IMR-90 (cell line): ENCODE data around the gene FRAS1. TPM values are rescaled to one million over a fixed set of nuclear protein-coding genes. Genes with fewer than 3 reads are reported as not detected.

ENCODE experiments used
- ATAC-seq: fragments of 200-7000 bp; cut with Tn5 transposase; 2 replicates; pipeline ENCODE4 v1.9.1; 2020; ENCODE audit warnings: low read depth, mild to moderate bottlenecking, moderate library complexity
- BruUV-seq: library from RNA; stranded (reverse); fragments of 400-500 nt; replicated peaks from 2 replicates; lab custom pipeline; 2021; lab: Mats Ljungman, UMichigan
- CTCF ChIA-PET: fragments of 300-600 bp; formaldehyde crosslinking; extraction: SDS; loops from one replicate; lab custom pipeline; 2021; ENCODE audit warnings: antibody characterized with exemption; lab: Yijun Ruan, JAX
- POLR2A ChIA-PET: fragments of 300-600 bp; sonication (Branson Sonifier 250); formaldehyde crosslinking; loops from one replicate; lab custom pipeline; 2022; ENCODE audit warnings: antibody characterized with exemption; ENCODE audit not compliant: unreplicated experiment; lab: Charles Lee
- DNase-seq: peaks from one replicate; pipeline ENCODE4 v3.0.0; 2013
- H2AFZ ChIP-seq: replicated peaks from 2 replicates; pipeline ENCODE3; 2013; ENCODE audit warnings: low read length, mild to moderate bottlenecking; ENCODE audit not compliant: poor library complexity
- H2AK5ac ChIP-seq: 2 replicates; pipeline ENCODE4 v1.6.1; 2013; ENCODE audit warnings: low read depth, low read length, inconsistent platforms
- H2AK9ac ChIP-seq: replicated peaks from 2 replicates; pipeline ENCODE3; 2013; ENCODE audit warnings: mild to moderate bottlenecking, low read depth, low read length, moderate library complexity; ENCODE audit not compliant: poor library complexity
- H2BK120ac ChIP-seq: 2 replicates; pipeline ENCODE4 v1.6.1; 2013; ENCODE audit warnings: low read depth, low read length, inconsistent platforms
- H2BK15ac ChIP-seq: 3 replicates; pipeline ENCODE4 v1.6.1; 2013; ENCODE audit warnings: low read depth, low read length, inconsistent platforms
- H2BK20ac ChIP-seq: 2 replicates; pipeline ENCODE4 v1.6.1; 2013; ENCODE audit warnings: low read depth, mild to moderate bottlenecking, inconsistent platforms, low read length, moderate library complexity
- H2BK5ac ChIP-seq: 2 replicates; pipeline ENCODE4 v1.6.1; 2013; ENCODE audit warnings: mild to moderate bottlenecking, low read depth, low read length, inconsistent platforms; ENCODE audit not compliant: poor library complexity, severe bottlenecking
- H3K14ac ChIP-seq: replicated peaks from 2 replicates; pipeline ENCODE4 v1.6.1; 2013; ENCODE audit warnings: low read depth, low read length, inconsistent platforms
- H3K18ac ChIP-seq: 2 replicates; pipeline ENCODE4 v1.6.1; 2013; ENCODE audit warnings: low read depth, low read length, control low read depth
- H3K23ac ChIP-seq: 2 replicates; pipeline ENCODE4 v1.6.1; 2013; ENCODE audit warnings: low read depth, low read length, inconsistent platforms
- H3K27ac ChIP-seq: 2 replicates; pipeline ENCODE4 v1.5.1; 2013; ENCODE audit warnings: mild to moderate bottlenecking, control low read depth, low read length; ENCODE audit not compliant: insufficient read depth
- H3K27me3 ChIP-seq: 2 replicates; pipeline ENCODE4 v1.6.1; 2013; ENCODE audit warnings: low read length; ENCODE audit not compliant: control insufficient read depth, insufficient read depth
- H3K36me3 ChIP-seq: 2 replicates; pipeline ENCODE4 v1.6.1; 2013; ENCODE audit warnings: low read length, mixed read lengths; ENCODE audit not compliant: control insufficient read depth, insufficient read depth
- H3K4ac ChIP-seq: 2 replicates; pipeline ENCODE4 v1.6.1; 2013; ENCODE audit warnings: low read depth, low read length, inconsistent platforms
- H3K4me1 ChIP-seq: 2 replicates; pipeline ENCODE4 v1.6.1; 2013; ENCODE audit warnings: low read length, mixed read lengths; ENCODE audit not compliant: control insufficient read depth, insufficient read depth
- H3K4me2 ChIP-seq: 2 replicates; pipeline ENCODE4 v1.6.1; 2013; ENCODE audit warnings: low read depth, mild to moderate bottlenecking, control low read depth, low read length, moderate library complexity
- H3K4me3 ChIP-seq: 2 replicates; pipeline ENCODE4 v1.5.1; 2013; ENCODE audit warnings: low read depth, mild to moderate bottlenecking, control low read depth, low read length, moderate library complexity; ENCODE audit not compliant: insufficient read depth
- H3K56ac ChIP-seq: 2 replicates; pipeline ENCODE4 v1.6.1; 2013; ENCODE audit warnings: low read length, inconsistent platforms; ENCODE audit not compliant: insufficient read depth; ENCODE audit errors: extremely low read depth
- H3K79me1 ChIP-seq, 2 experiments: 2 replicates each; pipeline ENCODE4 v1.6.1; 2013; ENCODE audit warnings: low read length in 2 of 2, inconsistent platforms in 1 of 2, low read depth in 1 of 2
- H3K9ac ChIP-seq: 2 replicates; pipeline ENCODE4 v1.6.1; 2013; ENCODE audit warnings: low read depth, low read length, control low read depth
- H3K9me1 ChIP-seq: 2 replicates; pipeline ENCODE4 v1.6.1; 2013; ENCODE audit warnings: low read length, inconsistent platforms; ENCODE audit not compliant: insufficient read depth
- H3K9me3 ChIP-seq: 2 replicates; pipeline ENCODE4 v1.6.1; 2013; ENCODE audit warnings: low read length; ENCODE audit not compliant: control insufficient read depth, insufficient read depth
- H4K20me1 ChIP-seq: 2 replicates; pipeline ENCODE4 v1.6.1; 2013; ENCODE audit warnings: low read length, inconsistent platforms; ENCODE audit not compliant: insufficient read depth
- H4K5ac ChIP-seq: 2 replicates; pipeline ENCODE4 v1.6.1; 2013; ENCODE audit warnings: mild to moderate bottlenecking, low read depth, low read length, control low read depth
- H4K8ac ChIP-seq, 2 experiments: 2 replicates each; pipeline ENCODE4 v1.6.1; 2013; ENCODE audit warnings: low read depth in 2 of 2, low read length in 2 of 2, control low read depth in 1 of 2, inconsistent platforms in 1 of 2
- H4K91ac ChIP-seq: 2 replicates; pipeline ENCODE4 v1.6.1; 2013; ENCODE audit warnings: low read depth, low read length, inconsistent platforms; ENCODE audit not compliant: insufficient read depth
- BHLHE40 ChIP-seq: fragments of 150-350 bp; IDR thresholded peaks from 2 replicates; pipeline ENCODE4 v1.6.1; 2016; ENCODE audit warnings: mild to moderate bottlenecking, low read depth, low read length
- CHD1 ChIP-seq: IDR thresholded peaks from 2 replicates; pipeline ENCODE4 v1.6.1; 2012; ENCODE audit warnings: low read depth, low read length, improper control_type of control experiment
- MXI1 ChIP-seq: IDR thresholded peaks from 2 replicates; pipeline ENCODE4 v1.6.1; 2012; ENCODE audit warnings: low read depth, mild to moderate bottlenecking, low read length, moderate library complexity, borderline replicate concordance
- POLR2A ChIP-seq: IDR thresholded peaks from 2 replicates; pipeline ENCODE4 v1.6.1; 2012; ENCODE audit warnings: mild to moderate bottlenecking, low read depth, low read length
- RFX5 ChIP-seq: IDR thresholded peaks from 2 replicates; pipeline ENCODE4 v1.8.0; 2012; ENCODE audit warnings: low read depth, mild to moderate bottlenecking, low read length, moderate library complexity
- SMC3 ChIP-seq: fragments of 150-350 bp; IDR thresholded peaks from 2 replicates; pipeline ENCODE4 v1.6.1; 2016; ENCODE audit warnings: low read depth, mild to moderate bottlenecking, antibody characterized with exemption, low read length, moderate library complexity
- WGBS, 2 experiments: methylation state at CpG; one replicate each; pipeline versions ENCODE4 v1.1.5 to v1.1.7; 2013; ENCODE audit warnings: missing lambda C conversion rate in 2 of 2; ENCODE audit not compliant: insufficient read length in 1 of 2; ENCODE audit errors: extremely low coverage in 2 of 2; 5-methylcytosine and 5-hydroxymethylcytosine counted together
- dilution Hi-C: fragments of 300-500 bp; cut with HindIII; formaldehyde crosslinking; loops from one replicate; pipeline ENCODE4 v1.14.3; 2018; ENCODE audit warnings: low sequenced_read_pairs; ENCODE audit not compliant: unreplicated experiment
- in situ Hi-C: fragments of 300-500 bp; cut with MboI; formaldehyde crosslinking; loops from 3 replicates; pipeline ENCODE4 v1.14.3; 2019; ENCODE audit warnings: low sequenced_read_pairs, inconsistent platforms, mixed read lengths
- intact Hi-C: fragments of 100-400 bp; cut with micrococcal nuclease; formaldehyde crosslinking; loops from 2 replicates; pipeline ENCODE4 v1.10.0; 2022
- polyA plus RNA-seq, 3 experiments: library from polyadenylated mRNA; depleted of rRNA; stranded (reverse); fragments of >200 nt; gene quantifications; 2 replicates each; pipeline ENCODE4 v1.2.3, GENCODE V29; 2012; ENCODE audit warnings: low replicate concordance in 1 of 3
- total RNA-seq: library from RNA; depleted of rRNA; stranded (reverse); fragments of >200 nt; gene quantifications from 2 replicates; pipeline ENCODE4 v1.2.3, GENCODE V29; 2012
- TF ChIP-seq, protein P1 (sequence below): fragments of 150-350 bp; IDR thresholded peaks from 2 replicates; pipeline ENCODE4 v1.6.1; 2016; ENCODE audit warnings: low read depth, mild to moderate bottlenecking, low read length, moderate library complexity, borderline replicate concordance

The FRAS1 gene
- total and polyA plus RNA-seq, 2 of the 4 experiments (the other 2 are of a cell fraction): under 0.01 to 0.03 TPM

DNA sequence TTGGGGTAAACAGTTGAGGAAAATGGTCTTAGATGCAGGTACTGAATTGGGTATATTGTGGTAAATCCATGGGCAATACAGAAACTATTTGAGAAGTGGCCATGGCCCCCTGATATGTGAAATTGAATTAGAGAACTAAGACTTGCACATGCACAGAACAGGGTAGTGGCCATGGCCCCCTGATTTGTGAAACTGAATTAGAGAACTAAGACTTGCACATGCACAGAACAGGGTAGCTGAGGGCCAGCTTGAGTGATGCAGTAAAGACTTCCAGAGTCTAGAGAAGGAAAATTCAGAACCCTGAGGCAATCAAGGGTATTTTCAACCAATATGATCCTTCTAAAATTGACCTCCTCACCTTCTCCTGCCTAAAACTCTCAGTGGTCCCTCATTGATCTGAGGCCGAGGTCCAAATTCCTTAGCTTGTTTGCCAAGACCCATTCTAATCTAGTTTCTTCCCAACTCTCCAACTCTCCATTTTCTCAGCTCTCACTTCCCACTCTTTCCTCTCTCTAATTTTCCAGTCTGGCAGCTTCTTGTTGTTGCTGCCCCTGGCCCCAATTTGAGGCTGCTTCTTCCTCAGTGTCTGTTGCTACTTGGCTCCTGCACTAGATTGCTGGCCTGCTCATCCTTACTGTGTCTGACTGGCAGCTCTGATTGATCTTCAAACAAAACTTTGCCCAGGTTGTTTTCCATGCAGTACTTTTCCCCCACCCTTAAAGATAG lies 72.4 kb downstream of the FRAS1 start:
- 40% methylated on average over 1 of the region's 1 CpG; no CpG with 5 or more reads in 1 of the 2 experiments for WGBS, 2 experiments
- Histone ChIP-seq H2AK5ac (no peak overlapping the region), H3K79me1 (no peaks in the 10 kb centered on the region), H3K9me3 (no peaks in the 10 kb centered on the region), H3K9me1 (no peaks in the 10 kb centered on the region), H4K20me1 (no peaks in the 10 kb centered on the region), H2AK9ac (no peak overlapping the region), H4K91ac (no peak overlapping the region), H2BK120ac (no peak overlapping the region), H2BK20ac (no peak overlapping the region), H3K27me3 (no peaks in the 10 kb centered on the region), H4K5ac (no peak overlapping the region), H2BK15ac (no peak overlapping the region), H3K4me1 (no peaks in the 10 kb centered on the region), H3K4me3 (no peak overlapping the region), H3K23ac (no peak overlapping the region), H3K36me3 (no peaks in the 10 kb centered on the region), H3K14ac (no peak overlapping the region), H3K9ac (no peak overlapping the region), H3K27ac (no peak overlapping the region), H2AFZ (no peak overlapping the region), H2BK5ac (no peak overlapping the region), H3K56ac (no peak overlapping the region), H4K8ac (no peak overlapping the region), H3K4me2 (no peak overlapping the region), H3K18ac (no peak overlapping the region), H3K4ac (no peak overlapping the region)
- DNase-seq (no peak), ATAC-seq (no peak)
- ChIA-PET POLR2A (no interaction called here), CTCF (no interaction called here)
- TF ChIP-seq MXI1: no peak
- TF ChIP-seq, protein P1, sequence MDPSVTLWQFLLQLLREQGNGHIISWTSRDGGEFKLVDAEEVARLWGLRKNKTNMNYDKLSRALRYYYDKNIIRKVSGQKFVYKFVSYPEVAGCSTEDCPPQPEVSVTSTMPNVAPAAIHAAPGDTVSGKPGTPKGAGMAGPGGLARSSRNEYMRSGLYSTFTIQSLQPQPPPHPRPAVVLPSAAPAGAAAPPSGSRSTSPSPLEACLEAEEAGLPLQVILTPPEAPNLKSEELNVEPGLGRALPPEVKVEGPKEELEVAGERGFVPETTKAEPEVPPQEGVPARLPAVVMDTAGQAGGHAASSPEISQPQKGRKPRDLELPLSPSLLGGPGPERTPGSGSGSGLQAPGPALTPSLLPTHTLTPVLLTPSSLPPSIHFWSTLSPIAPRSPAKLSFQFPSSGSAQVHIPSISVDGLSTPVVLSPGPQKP: no peak
- TF ChIP-seq POLR2A: no peak
- TF ChIP-seq RFX5: no peak
- TF ChIP-seq BHLHE40: no peak
- no peak for TF ChIP-seq CHD1
- no peak for TF ChIP-seq SMC3
- dilution Hi-C loops: no loop called here
- in situ Hi-C loops: no loop called here
- intact Hi-C loops: no loop called here
- BruUV-seq: no TSS peak
